ENCODE results near the gene MTNR1B.

The MTNR1B gene

GRCh38 chr11:92993004-92993403 lies 23.6 kb downstream of the MTNR1B start:
- H2BK120ac ChIP-seq (ENCODE audit: low read depth, low read length), result no peak overlapping the region
- H3K23ac ChIP-seq (ENCODE audit: low read length), result no peak overlapping the region
- no peak overlapping the region for H3K18ac ChIP-seq (ENCODE audit: low read length)
- H2BK15ac ChIP-seq (replicated peaks; ENCODE audit: low read depth), result no peak overlapping the region
- no peaks in the 10 kb centered on the region for H3K79me1 ChIP-seq (ENCODE audit: low read length)
- peaks cover 2% of the 10 kb centered on the region for H3K27me3 ChIP-seq (ENCODE audit: insufficient read depth, low read length, poor library complexity)
- no peak overlapping the region for H4K5ac ChIP-seq (ENCODE audit: low read length)
- H3K56ac ChIP-seq (ENCODE audit: low read length), result no peak overlapping the region
- no peak for DNase-seq
- H2AK5ac ChIP-seq (ENCODE audit: low read length), result no peak overlapping the region
- no peaks in the 10 kb centered on the region for H3K36me3 ChIP-seq (ENCODE audit: control insufficient read depth, insufficient read depth, low read length)
- H3K79me2 ChIP-seq (ENCODE audit: control insufficient read depth, insufficient read depth, low read length), result no peaks in the 10 kb centered on the region
- H3K27ac ChIP-seq (ENCODE audit: low read depth, low read length), result no peak overlapping the region
- no peak overlapping the region for H3K4ac ChIP-seq (ENCODE audit: low read depth, low read length)
- H3K9ac ChIP-seq (ENCODE audit: low read length), result no peak overlapping the region
- no peaks in the 10 kb centered on the region for H3K4me1 ChIP-seq (ENCODE audit: control insufficient read depth, low read depth, low read length)
- H3K4me2 ChIP-seq (ENCODE audit: low read length), result no peak overlapping the region
- H4K8ac ChIP-seq (ENCODE audit: low read depth, low read length), result no peak overlapping the region
- no peak overlapping the region for H2BK5ac ChIP-seq (ENCODE audit: low read length)
- H3K4me3 ChIP-seq (ENCODE audit: low read length), result no peak overlapping the region

- Histone ChIP-seq H2BK5ac (ENCODE audit: low read length) (no peak overlapping the region), H3K27ac (ENCODE audit: low read depth, low read length) (no peak overlapping the region), H4K5ac (ENCODE audit: low read length) (no peak overlapping the region), H3K36me3 (ENCODE audit: control insufficient read depth, insufficient read depth, low read length) (no peaks in the 10 kb centered on the region), H3K18ac (ENCODE audit: low read length) (no peak overlapping the region), H3K4me1 (ENCODE audit: control insufficient read depth, low read depth, low read length) (peaks cover 3% of the 10 kb centered on the region), H2BK120ac (ENCODE audit: low read depth, low read length) (no peak overlapping the region), H3K4ac (ENCODE audit: low read depth, low read length) (no peak overlapping the region), H3K56ac (ENCODE audit: low read length) (no peak overlapping the region), H4K8ac (ENCODE audit: low read depth, low read length) (no peak overlapping the region), H3K4me2 (ENCODE audit: low read length) (no peak overlapping the region), H3K79me1 (ENCODE audit: low read length) (no peaks in the 10 kb centered on the region), H2BK15ac (replicated peaks; ENCODE audit: low read depth) (no peak overlapping the region), H3K79me2 (ENCODE audit: control insufficient read depth, insufficient read depth, low read length) (no peaks in the 10 kb centered on the region), H3K9ac (ENCODE audit: low read length) (no peak overlapping the region), H3K23ac (ENCODE audit: low read length) (no peak overlapping the region), H3K27me3 (ENCODE audit: insufficient read depth, low read length, poor library complexity) (no peaks in the 10 kb centered on the region), H3K4me3 (ENCODE audit: low read length) (no peak overlapping the region), H2AK5ac (ENCODE audit: low read length) (no peak overlapping the region)
- no peak for DNase-seq
- WGBS (ENCODE audit: extremely low coverage, insufficient coverage, low lambda C conversion rate), result no CpG with 5 or more reads among the region's 2 CpGs
Observed at GRCh38 chr11:93000511-93001476, 31.3 kb downstream of the MTNR1B start.

GRCh38 chr11:93001806-93002205 lies 32.4 kb downstream of the MTNR1B start:
- H3K79me2 ChIP-seq (ENCODE audit: control insufficient read depth, insufficient read depth, low read length), result no peaks in the 10 kb centered on the region
- no peak overlapping the region for H2BK15ac ChIP-seq (replicated peaks; ENCODE audit: low read depth)
- no peak overlapping the region for H2BK120ac ChIP-seq (ENCODE audit: low read depth, low read length)
- no peak overlapping the region for H2AK5ac ChIP-seq (ENCODE audit: low read length)
- H2BK5ac ChIP-seq (ENCODE audit: low read length), result no peak overlapping the region
- no peak overlapping the region for H3K4ac ChIP-seq (ENCODE audit: low read depth, low read length)
- no peak overlapping the region for H4K8ac ChIP-seq (ENCODE audit: low read depth, low read length)
- DNase-seq, result no peak
- H3K79me1 ChIP-seq (ENCODE audit: low read length), result no peaks in the 10 kb centered on the region
- H3K23ac ChIP-seq (ENCODE audit: low read length), result no peak overlapping the region
- no peak overlapping the region for H3K4me2 ChIP-seq (ENCODE audit: low read length)
- no peak overlapping the region for H4K5ac ChIP-seq (ENCODE audit: low read length)
- no peaks in the 10 kb centered on the region for H3K36me3 ChIP-seq (ENCODE audit: control insufficient read depth, insufficient read depth, low read length)
- H3K9ac ChIP-seq (ENCODE audit: low read length), result no peak overlapping the region
- no peak overlapping the region for H3K56ac ChIP-seq (ENCODE audit: low read length)
- no peak overlapping the region for H3K27ac ChIP-seq (ENCODE audit: low read depth, low read length)
- H3K18ac ChIP-seq (ENCODE audit: low read length), result no peak overlapping the region
- H3K27me3 ChIP-seq (ENCODE audit: insufficient read depth, low read length, poor library complexity), result no peaks in the 10 kb centered on the region
- peaks cover 3% of the 10 kb centered on the region for H3K4me1 ChIP-seq (ENCODE audit: control insufficient read depth, low read depth, low read length)
- no peak overlapping the region for H3K4me3 ChIP-seq (ENCODE audit: low read length)

GRCh38 chr11:93002380-93002779 lies 32.9 kb downstream of the MTNR1B start:
- Histone ChIP-seq H3K79me1 (ENCODE audit: low read length) (no peaks in the 10 kb centered on the region), H2AK5ac (ENCODE audit: low read length) (no peak overlapping the region), H3K56ac (ENCODE audit: low read length) (no peak overlapping the region), H4K8ac (ENCODE audit: low read depth, low read length) (no peak overlapping the region), H3K9ac (ENCODE audit: low read length) (no peak overlapping the region), H3K36me3 (ENCODE audit: control insufficient read depth, insufficient read depth, low read length) (no peaks in the 10 kb centered on the region), H2BK120ac (ENCODE audit: low read depth, low read length) (no peak overlapping the region), H4K5ac (ENCODE audit: low read length) (no peak overlapping the region), H3K79me2 (ENCODE audit: control insufficient read depth, insufficient read depth, low read length) (no peaks in the 10 kb centered on the region), H3K27me3 (ENCODE audit: insufficient read depth, low read length, poor library complexity) (no peaks in the 10 kb centered on the region), H3K4me2 (ENCODE audit: low read length) (no peak overlapping the region), H3K18ac (ENCODE audit: low read length) (no peak overlapping the region), H3K23ac (ENCODE audit: low read length) (no peak overlapping the region), H3K4me1 (ENCODE audit: control insufficient read depth, low read depth, low read length) (peaks cover 3% of the 10 kb centered on the region), H2BK15ac (replicated peaks; ENCODE audit: low read depth) (no peak overlapping the region), H3K4me3 (ENCODE audit: low read length) (no peak overlapping the region), H2BK5ac (ENCODE audit: low read length) (no peak overlapping the region), H3K4ac (ENCODE audit: low read depth, low read length) (no peak overlapping the region), H3K27ac (ENCODE audit: low read depth, low read length) (no peak overlapping the region)
- DNase-seq, result no peak
- no CpG with 5 or more reads among the region's 3 CpGs for WGBS (ENCODE audit: extremely low coverage, insufficient coverage, low lambda C conversion rate)

- Histone ChIP-seq H3K18ac (ENCODE audit: low read length) (no peak overlapping the region), H4K8ac (ENCODE audit: low read depth, low read length) (no peak overlapping the region), H3K23ac (ENCODE audit: low read length) (no peak overlapping the region), H3K9ac (ENCODE audit: low read length) (no peak overlapping the region), H2BK15ac (replicated peaks; ENCODE audit: low read depth) (no peak overlapping the region), H2BK120ac (ENCODE audit: low read depth, low read length) (no peak overlapping the region), H3K79me2 (ENCODE audit: control insufficient read depth, insufficient read depth, low read length) (no peaks in the 10 kb centered on the region), H3K27ac (ENCODE audit: low read depth, low read length) (peak overlapping the region; percentile 56), H3K4me1 (ENCODE audit: control insufficient read depth, low read depth, low read length) (peaks cover 3% of the 10 kb centered on the region), H3K4ac (ENCODE audit: low read depth, low read length) (no peak overlapping the region), H4K5ac (ENCODE audit: low read length) (no peak overlapping the region), H2BK5ac (ENCODE audit: low read length) (peak overlapping the region; percentile 91), H3K79me1 (ENCODE audit: low read length) (no peaks in the 10 kb centered on the region), H3K4me2 (ENCODE audit: low read length) (no peak overlapping the region), H3K36me3 (ENCODE audit: control insufficient read depth, insufficient read depth, low read length) (no peaks in the 10 kb centered on the region), H2AK5ac (ENCODE audit: low read length) (peak overlapping the region; percentile 91), H3K27me3 (ENCODE audit: insufficient read depth, low read length, poor library complexity) (no peaks in the 10 kb centered on the region), H3K56ac (ENCODE audit: low read length) (peak overlapping the region; percentile 73), H3K4me3 (ENCODE audit: low read length) (no peak overlapping the region)
- no CpG with 5 or more reads among the region's 1 CpG for WGBS (ENCODE audit: extremely low coverage, insufficient coverage, low lambda C conversion rate)
- no peak for DNase-seq
Observed at GRCh38 chr11:93005239-93005638, 35.8 kb downstream of the MTNR1B start.

GRCh38 chr11:93013646-93014045 lies 44.2 kb downstream of the MTNR1B start:
- Histone ChIP-seq H3K18ac (ENCODE audit: low read length) (no peak overlapping the region), H3K36me3 (ENCODE audit: control insufficient read depth, insufficient read depth, low read length) (no peaks in the 10 kb centered on the region), H3K23ac (ENCODE audit: low read length) (no peak overlapping the region), H3K4me2 (ENCODE audit: low read length) (no peak overlapping the region), H4K5ac (ENCODE audit: low read length) (no peak overlapping the region), H4K8ac (ENCODE audit: low read depth, low read length) (no peak overlapping the region), H2BK15ac (replicated peaks; ENCODE audit: low read depth) (no peak overlapping the region), H3K4ac (ENCODE audit: low read depth, low read length) (no peak overlapping the region), H3K4me1 (ENCODE audit: control insufficient read depth, low read depth, low read length) (no peaks in the 10 kb centered on the region), H3K56ac (ENCODE audit: low read length) (no peak overlapping the region), H3K27ac (ENCODE audit: low read depth, low read length) (no peak overlapping the region), H2BK120ac (ENCODE audit: low read depth, low read length) (no peak overlapping the region), H2BK5ac (ENCODE audit: low read length) (no peak overlapping the region), H3K4me3 (ENCODE audit: low read length) (no peak overlapping the region), H3K27me3 (ENCODE audit: insufficient read depth, low read length, poor library complexity) (no peaks in the 10 kb centered on the region), H3K9ac (ENCODE audit: low read length) (no peak overlapping the region), H3K79me2 (ENCODE audit: control insufficient read depth, insufficient read depth, low read length) (no peaks in the 10 kb centered on the region), H3K79me1 (ENCODE audit: low read length) (no peaks in the 10 kb centered on the region), H2AK5ac (ENCODE audit: low read length) (no peak overlapping the region)
- no CpG with 5 or more reads among the region's 1 CpG for WGBS (ENCODE audit: extremely low coverage, insufficient coverage, low lambda C conversion rate)
- no peak for DNase-seq
